Astrocyte (in vitro differentiated cells and primary cell): ENCODE data around the gene TTPAL.

Experiments used
- EZH2 ChIP-seq: IDR thresholded peaks from 2 replicates; pipeline ENCODE4 v1.6.1; 2012; ENCODE audit warnings: mild to moderate bottlenecking, low read length, inconsistent platforms; ENCODE audit not compliant: insufficient read depth
- TF ChIP-seq, protein P1 (sequence below): IDR thresholded peaks from 2 replicates; pipeline ENCODE4 v1.5.1; 2011; ENCODE audit warnings: low read depth, mild to moderate bottlenecking, inconsistent platforms, low read length, moderate library complexity; ENCODE audit not compliant: insufficient read depth

DNA sequence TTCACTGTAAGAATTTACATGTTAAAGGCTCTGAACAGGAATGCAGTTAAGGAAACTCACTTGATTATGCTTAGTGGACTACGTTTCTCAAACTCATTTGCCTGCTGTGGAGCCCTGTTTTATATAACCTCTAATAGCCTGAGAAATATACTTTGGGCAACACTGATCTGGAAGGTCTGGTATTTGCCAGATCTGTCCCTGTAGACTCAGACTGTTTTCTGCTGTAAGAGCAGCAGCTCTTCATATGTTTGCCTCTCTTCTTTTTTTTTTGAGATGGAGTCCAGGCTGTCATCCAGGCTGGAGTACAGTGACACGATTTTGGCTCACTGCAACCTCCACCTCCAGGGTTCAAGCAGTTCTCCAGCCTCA, 10.1 kb downstream of the TTPAL start:
- TF ChIP-seq, protein P1, sequence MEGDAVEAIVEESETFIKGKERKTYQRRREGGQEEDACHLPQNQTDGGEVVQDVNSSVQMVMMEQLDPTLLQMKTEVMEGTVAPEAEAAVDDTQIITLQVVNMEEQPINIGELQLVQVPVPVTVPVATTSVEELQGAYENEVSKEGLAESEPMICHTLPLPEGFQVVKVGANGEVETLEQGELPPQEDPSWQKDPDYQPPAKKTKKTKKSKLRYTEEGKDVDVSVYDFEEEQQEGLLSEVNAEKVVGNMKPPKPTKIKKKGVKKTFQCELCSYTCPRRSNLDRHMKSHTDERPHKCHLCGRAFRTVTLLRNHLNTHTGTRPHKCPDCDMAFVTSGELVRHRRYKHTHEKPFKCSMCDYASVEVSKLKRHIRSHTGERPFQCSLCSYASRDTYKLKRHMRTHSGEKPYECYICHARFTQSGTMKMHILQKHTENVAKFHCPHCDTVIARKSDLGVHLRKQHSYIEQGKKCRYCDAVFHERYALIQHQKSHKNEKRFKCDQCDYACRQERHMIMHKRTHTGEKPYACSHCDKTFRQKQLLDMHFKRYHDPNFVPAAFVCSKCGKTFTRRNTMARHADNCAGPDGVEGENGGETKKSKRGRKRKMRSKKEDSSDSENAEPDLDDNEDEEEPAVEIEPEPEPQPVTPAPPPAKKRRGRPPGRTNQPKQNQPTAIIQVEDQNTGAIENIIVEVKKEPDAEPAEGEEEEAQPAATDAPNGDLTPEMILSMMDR, result no peak
- TF ChIP-seq EZH2, result no peak
